NCI-H226 (cell line): ENCODE results near the gene GBP3.
A peak's percentile ranks its signal among the peaks of the same experiment; 100 is the strongest.
"Not testable (repeated sequence)": the region's sequence is repeated elsewhere in the genome, so short reads cannot be mapped to it uniquely, and the experiment has no call there.

Source experiments
- DNase-seq: peaks from one replicate; pipeline ENCODE4 v3.0.0-alpha.2; 2015

Gene GBP3

GRCh38 chr1:89022167-89022959 is at the start of gene GBP3:
GBP3 (minus strand) TSS chr1:89022866; CDS start chr1:89020721, 2,145 bp downstream.
- DNase-seq = peak; percentile 60

GRCh38 chr1:89070509-89070908 is 47.8 kb upstream of the GBP3 start:
- no peak for DNase-seq

GRCh38 chr1:89069951-89070350 is 47.3 kb upstream of the GBP3 start:
- no peak for DNase-seq

- DNase-seq = no peak
Observed at GRCh38 chr1:89068291-89068690, 45.6 kb upstream of the GBP3 start.

- no peak for DNase-seq
Observed at GRCh38 chr1:89065079-89065868, 42.6 kb upstream of the GBP3 start, which contains the start of gene GBP1. GBP1 (minus strand) TSS chr1:89065208; CDS start chr1:89063234, 1,974 bp downstream.

- DNase-seq = no peak
Observed at GRCh38 chr1:89064632-89065031, 42.0 kb upstream of the GBP3 start.

GRCh38 chr1:89063094-89063493 is 40.4 kb upstream of the GBP3 start:
- no peak for DNase-seq

- peak; percentile 22 for DNase-seq
Observed at GRCh38 chr1:89060091-89060490, 37.4 kb upstream of the GBP3 start.

GRCh38 chr1:89051955-89052312 is 29.3 kb upstream of the GBP3 start:
- no peak for DNase-seq

- DNase-seq = no peak
Observed at GRCh38 chr1:89051300-89051954, 28.8 kb upstream of the GBP3 start.

- DNase-seq = no peak
Observed at GRCh38 chr1:89050649-89051033, 28.0 kb upstream of the GBP3 start.

- DNase-seq = not testable (repeated sequence)
Observed at GRCh38 chr1:89049901-89050648, 27.4 kb upstream of the GBP3 start.

GRCh38 chr1:89049187-89049586 is 26.5 kb upstream of the GBP3 start:
- DNase-seq = not testable (repeated sequence)

- peak; percentile 84 for DNase-seq
Observed at GRCh38 chr1:89047734-89048133, 25.1 kb upstream of the GBP3 start.

GRCh38 chr1:89046318-89047183 is 23.9 kb upstream of the GBP3 start:
- peak; percentile 22 for DNase-seq

- no peak for DNase-seq
Observed at GRCh38 chr1:89044970-89045721, 22.5 kb upstream of the GBP3 start.

GRCh38 chr1:89043940-89044339 is 21.3 kb upstream of the GBP3 start:
- no peak for DNase-seq

- DNase-seq = no peak
Observed at GRCh38 chr1:89042491-89042890, 19.8 kb upstream of the GBP3 start.

GRCh38 chr1:89041721-89042120 is 19.1 kb upstream of the GBP3 start:
- DNase-seq = no peak

GRCh38 chr1:89041119-89041641 is 18.5 kb upstream of the GBP3 start:
- DNase-seq = peak; percentile 70

GRCh38 chr1:89040315-89040626 is 17.6 kb upstream of the GBP3 start:
- DNase-seq = no peak
